ENCODE results near the gene ZNF536. TPM values are rescaled to one million over a fixed set of nuclear protein-coding genes. Genes with fewer than 3 reads are reported as not detected.

ZNF536 gene
- total and polyA plus RNA-seq, 2 of the 13 experiments (the other 11 are each of a cell fraction or from before 2014, with no cell fraction given): not detected

DNA sequence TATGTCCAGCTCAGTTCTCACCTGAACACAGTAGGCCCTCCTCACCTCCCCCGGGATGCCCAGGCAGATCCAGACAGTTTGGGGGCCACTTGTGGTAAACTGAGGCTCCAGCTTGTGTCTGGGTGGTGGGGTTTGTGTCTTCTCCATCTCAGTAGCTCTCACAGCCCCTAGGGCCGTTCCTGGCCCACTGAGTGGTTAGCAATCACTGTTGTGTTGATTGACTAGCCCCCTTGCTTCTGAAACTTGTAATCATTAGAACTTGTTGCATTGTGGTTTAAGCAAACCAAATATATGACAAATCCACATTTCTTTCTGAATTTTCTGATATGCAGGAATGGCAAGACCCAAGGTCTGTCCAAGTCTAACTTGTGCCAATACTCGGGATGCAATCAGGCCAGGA, 13.9 kb upstream of the ZNF536 start:
- WGBS (ENCODE audit: low lambda C conversion rate): 10% methylated on average over 2 of the region's 3 CpGs
- ATAC-seq (no peak), DNase-seq (ENCODE audit: low spot score) (no peak), FAIRE-seq (no peak)
- peaks cover 0 to 13% of the 10 kb centered on the region in 2 experiments; a peak in 3 of 5 replicates for H3K27me3 ChIP-seq (ENCODE audit: control insufficient read depth in 1 of 2, insufficient read depth in 2 of 2, low read length in 2 of 2)
- CTCF ChIA-PET (ENCODE audit: low intra/inter-chr PET ratio, low total read pairs): no interaction called here
- no peak overlapping the region for H3K4me3 ChIP-seq (replicated peaks in 1 of 3; ENCODE audit: insufficient read depth in 1 of 3, low read depth in 2 of 3, low read length in 3 of 3)
- no TSS peak for BruUV-seq (replicated peaks)
- H3K79me2 ChIP-seq (ENCODE audit: insufficient read depth, low read length): no peaks in the 10 kb centered on the region
- H3K9me3 ChIP-seq (ENCODE audit: low read length): no peaks in the 10 kb centered on the region
- H3K27ac ChIP-seq (ENCODE audit: extremely low read length, insufficient read depth, low read length): no peak overlapping the region
- no peak for TF ChIP-seq ZNF121 (CRISPR knock-in tag; IDR thresholded peaks at IDR 0.05)
- TF ChIP-seq, protein P1, sequence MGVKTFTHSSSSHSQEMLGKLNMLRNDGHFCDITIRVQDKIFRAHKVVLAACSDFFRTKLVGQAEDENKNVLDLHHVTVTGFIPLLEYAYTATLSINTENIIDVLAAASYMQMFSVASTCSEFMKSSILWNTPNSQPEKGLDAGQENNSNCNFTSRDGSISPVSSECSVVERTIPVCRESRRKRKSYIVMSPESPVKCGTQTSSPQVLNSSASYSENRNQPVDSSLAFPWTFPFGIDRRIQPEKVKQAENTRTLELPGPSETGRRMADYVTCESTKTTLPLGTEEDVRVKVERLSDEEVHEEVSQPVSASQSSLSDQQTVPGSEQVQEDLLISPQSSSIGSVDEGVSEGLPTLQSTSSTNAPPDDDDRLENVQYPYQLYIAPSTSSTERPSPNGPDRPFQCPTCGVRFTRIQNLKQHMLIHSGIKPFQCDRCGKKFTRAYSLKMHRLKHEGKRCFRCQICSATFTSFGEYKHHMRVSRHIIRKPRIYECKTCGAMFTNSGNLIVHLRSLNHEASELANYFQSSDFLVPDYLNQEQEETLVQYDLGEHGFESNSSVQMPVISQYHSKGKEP (CRISPR knock-in tag; IDR thresholded peaks at IDR 0.05): no peak
- no peak for TF ChIP-seq GZF1 (CRISPR knock-in tag; IDR thresholded peaks at IDR 0.05)
- TF ChIP-seq IRF2 (CRISPR knock-in tag; IDR thresholded peaks at IDR 0.05): no peak
- TF ChIP-seq GTF2F1 (IDR thresholded peaks at IDR 0.05; ENCODE audit: low read length): no peak
- no peak for TF ChIP-seq ZNF124 (CRISPR knock-in tag; IDR thresholded peaks at IDR 0.05)
- TF ChIP-seq, protein P2, sequence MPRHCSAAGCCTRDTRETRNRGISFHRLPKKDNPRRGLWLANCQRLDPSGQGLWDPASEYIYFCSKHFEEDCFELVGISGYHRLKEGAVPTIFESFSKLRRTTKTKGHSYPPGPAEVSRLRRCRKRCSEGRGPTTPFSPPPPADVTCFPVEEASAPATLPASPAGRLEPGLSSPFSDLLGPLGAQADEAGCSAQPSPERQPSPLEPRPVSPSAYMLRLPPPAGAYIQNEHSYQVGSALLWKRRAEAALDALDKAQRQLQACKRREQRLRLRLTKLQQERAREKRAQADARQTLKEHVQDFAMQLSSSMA (CRISPR knock-in tag; IDR thresholded peaks at IDR 0.05): no peak
- TF ChIP-seq ZNF816 (CRISPR knock-in tag; IDR thresholded peaks at IDR 0.05; ENCODE audit: borderline replicate concordance): no peak
- TF ChIP-seq, protein P3, sequence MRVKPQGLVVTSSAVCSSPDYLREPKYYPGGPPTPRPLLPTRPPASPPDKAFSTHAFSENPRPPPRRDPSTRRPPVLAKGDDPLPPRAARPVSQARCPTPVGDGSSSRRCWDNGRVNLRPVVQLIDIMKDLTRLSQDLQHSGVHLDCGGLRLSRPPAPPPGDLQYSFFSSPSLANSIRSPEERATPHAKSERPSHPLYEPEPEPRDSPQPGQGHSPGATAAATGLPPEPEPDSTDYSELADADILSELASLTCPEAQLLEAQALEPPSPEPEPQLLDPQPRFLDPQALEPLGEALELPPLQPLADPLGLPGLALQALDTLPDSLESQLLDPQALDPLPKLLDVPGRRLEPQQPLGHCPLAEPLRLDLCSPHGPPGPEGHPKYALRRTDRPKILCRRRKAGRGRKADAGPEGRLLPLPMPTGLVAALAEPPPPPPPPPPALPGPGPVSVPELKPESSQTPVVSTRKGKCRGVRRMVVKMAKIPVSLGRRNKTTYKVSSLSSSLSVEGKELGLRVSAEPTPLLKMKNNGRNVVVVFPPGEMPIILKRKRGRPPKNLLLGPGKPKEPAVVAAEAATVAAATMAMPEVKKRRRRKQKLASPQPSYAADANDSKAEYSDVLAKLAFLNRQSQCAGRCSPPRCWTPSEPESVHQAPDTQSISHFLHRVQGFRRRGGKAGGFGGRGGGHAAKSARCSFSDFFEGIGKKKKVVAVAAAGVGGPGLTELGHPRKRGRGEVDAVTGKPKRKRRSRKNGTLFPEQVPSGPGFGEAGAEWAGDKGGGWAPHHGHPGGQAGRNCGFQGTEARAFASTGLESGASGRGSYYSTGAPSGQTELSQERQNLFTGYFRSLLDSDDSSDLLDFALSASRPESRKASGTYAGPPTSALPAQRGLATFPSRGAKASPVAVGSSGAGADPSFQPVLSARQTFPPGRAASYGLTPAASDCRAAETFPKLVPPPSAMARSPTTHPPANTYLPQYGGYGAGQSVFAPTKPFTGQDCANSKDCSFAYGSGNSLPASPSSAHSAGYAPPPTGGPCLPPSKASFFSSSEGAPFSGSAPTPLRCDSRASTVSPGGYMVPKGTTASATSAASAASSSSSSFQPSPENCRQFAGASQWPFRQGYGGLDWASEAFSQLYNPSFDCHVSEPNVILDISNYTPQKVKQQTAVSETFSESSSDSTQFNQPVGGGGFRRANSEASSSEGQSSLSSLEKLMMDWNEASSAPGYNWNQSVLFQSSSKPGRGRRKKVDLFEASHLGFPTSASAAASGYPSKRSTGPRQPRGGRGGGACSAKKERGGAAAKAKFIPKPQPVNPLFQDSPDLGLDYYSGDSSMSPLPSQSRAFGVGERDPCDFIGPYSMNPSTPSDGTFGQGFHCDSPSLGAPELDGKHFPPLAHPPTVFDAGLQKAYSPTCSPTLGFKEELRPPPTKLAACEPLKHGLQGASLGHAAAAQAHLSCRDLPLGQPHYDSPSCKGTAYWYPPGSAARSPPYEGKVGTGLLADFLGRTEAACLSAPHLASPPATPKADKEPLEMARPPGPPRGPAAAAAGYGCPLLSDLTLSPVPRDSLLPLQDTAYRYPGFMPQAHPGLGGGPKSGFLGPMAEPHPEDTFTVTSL (CRISPR knock-in tag; IDR thresholded peaks at IDR 0.05; ENCODE audit: borderline replicate concordance): no peak
- TF ChIP-seq SP4 (CRISPR knock-in tag; IDR thresholded peaks at IDR 0.05): no peak
- TF ChIP-seq MYC (CRISPR knock-in tag; IDR thresholded peaks at IDR 0.05; ENCODE audit: borderline replicate concordance): no peak
- TF ChIP-seq ZNF264 (CRISPR knock-in tag; IDR thresholded peaks at IDR 0.05): no peak
- POLR2A ChIA-PET: no interaction called here
- H3K4me2 ChIP-seq (ENCODE audit: low read depth, low read length): no peak overlapping the region
- H3K9ac ChIP-seq (ENCODE audit: insufficient read depth, low read depth, low read length): no peak overlapping the region
- intact Hi-C loops (cut with micrococcal nuclease; ENCODE audit: unreplicated experiment) (no loop called here), in situ Hi-C loops (cut with HindIII; ENCODE audit: extremely low pct_ligation_motif_present, low pct_unique_long_range_greater_than_20kb) (no loop called here)
- no peaks in the 10 kb centered on the region for H4K20me1 ChIP-seq (ENCODE audit: insufficient read depth, low read length)
- no peaks in the 10 kb centered on the region for H3K36me3 ChIP-seq (replicated peaks in 1 of 2; ENCODE audit: control insufficient read depth in 1 of 2, insufficient read depth in 2 of 2, low read length in 2 of 2)
- H3K4me1 ChIP-seq (ENCODE audit: insufficient read depth, low read length): peaks cover 9% of the 10 kb centered on the region
- no peak overlapping the region for H2AFZ ChIP-seq (ENCODE audit: low read length)
